HuH-7 (cell line): ENCODE results near the gene ARHGAP15.

Experiments
- DNase-seq: peaks from one replicate; pipeline ENCODE4 v3.0.0; 2011; ENCODE audit warnings: low spot score

The ARHGAP15 gene

GRCh38 chr2:143581134-143581533 is 451.9 kb downstream of the ARHGAP15 start:
- no peak for DNase-seq

GRCh38 chr2:143582046-143582747 is 453.0 kb downstream of the ARHGAP15 start:
- DNase-seq: no peak

DNA sequence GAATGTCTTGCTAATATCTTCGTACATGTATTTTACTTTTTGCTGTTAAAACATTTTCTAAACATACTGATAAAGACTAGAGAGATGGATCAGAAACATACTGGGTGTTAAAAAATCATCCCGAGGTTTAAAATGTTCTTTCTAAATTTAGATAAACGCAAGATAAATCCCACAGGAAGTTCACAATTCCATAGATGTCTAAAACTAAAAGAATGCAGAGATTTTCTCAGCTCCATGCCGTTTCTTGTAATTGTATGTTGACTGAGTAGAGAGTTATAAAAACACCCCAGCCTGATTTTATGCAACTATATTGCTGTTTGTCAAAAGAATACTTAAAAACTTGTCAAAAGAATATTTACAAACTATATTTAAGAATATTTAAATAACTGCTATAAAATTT is 455.7 kb downstream of the ARHGAP15 start:
- DNase-seq: no peak

- DNase-seq: no peak
Observed at GRCh38 chr2:143586119-143586518, 456.9 kb downstream of the ARHGAP15 start.

- DNase-seq: no peak
Observed at GRCh38 chr2:143588746-143589145, 459.5 kb downstream of the ARHGAP15 start.

DNA sequence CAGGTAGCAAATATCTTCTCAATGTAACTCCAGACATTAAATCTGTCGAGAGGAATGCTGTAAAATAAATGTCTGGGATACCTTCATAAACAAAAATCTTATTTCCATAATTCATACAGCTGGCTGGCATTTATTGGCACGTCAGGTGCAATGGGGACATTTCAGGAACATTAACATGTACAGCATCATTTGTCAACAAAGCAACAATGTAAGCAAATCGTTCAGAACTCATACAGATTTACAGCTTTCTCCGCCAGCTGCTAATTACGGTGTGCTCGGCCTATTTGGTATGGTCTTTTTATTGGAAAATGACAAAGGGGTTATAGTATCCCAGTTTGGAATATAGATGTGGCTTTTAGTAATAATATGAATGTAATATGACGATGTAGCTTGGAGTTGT is 464.9 kb downstream of the ARHGAP15 start:
- DNase-seq: no peak

GRCh38 chr2:143594745-143595144 is 465.5 kb downstream of the ARHGAP15 start:
- no peak for DNase-seq

GRCh38 chr2:143600116-143600515 is 470.9 kb downstream of the ARHGAP15 start:
- no peak for DNase-seq

GRCh38 chr2:143601828-143602227 is 472.6 kb downstream of the ARHGAP15 start:
- DNase-seq: no peak

GRCh38 chr2:143603035-143603655 is 473.9 kb downstream of the ARHGAP15 start:
- no peak for DNase-seq

GRCh38 chr2:143603846-143604565 is 474.8 kb downstream of the ARHGAP15 start:
- DNase-seq: no peak

DNA sequence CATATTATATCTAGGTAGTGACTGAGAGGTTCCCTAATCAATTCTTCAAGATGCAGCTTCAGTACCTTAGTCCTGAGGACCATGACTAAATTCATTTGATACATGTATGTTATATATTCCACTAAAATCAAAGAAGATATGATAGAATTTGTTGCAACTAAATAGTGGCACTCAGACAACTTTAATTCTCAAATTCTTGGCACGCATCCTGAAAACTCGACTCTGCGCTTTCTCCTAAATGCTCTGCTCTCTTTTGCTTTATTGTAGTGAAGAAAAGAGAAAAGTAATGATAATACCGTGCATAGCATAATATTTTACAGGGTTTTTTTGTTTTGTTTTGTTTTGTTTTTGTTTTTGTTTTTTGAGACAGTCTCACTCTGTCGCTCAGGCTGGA is 475.3 kb downstream of the ARHGAP15 start:
- DNase-seq: no peak

DNA sequence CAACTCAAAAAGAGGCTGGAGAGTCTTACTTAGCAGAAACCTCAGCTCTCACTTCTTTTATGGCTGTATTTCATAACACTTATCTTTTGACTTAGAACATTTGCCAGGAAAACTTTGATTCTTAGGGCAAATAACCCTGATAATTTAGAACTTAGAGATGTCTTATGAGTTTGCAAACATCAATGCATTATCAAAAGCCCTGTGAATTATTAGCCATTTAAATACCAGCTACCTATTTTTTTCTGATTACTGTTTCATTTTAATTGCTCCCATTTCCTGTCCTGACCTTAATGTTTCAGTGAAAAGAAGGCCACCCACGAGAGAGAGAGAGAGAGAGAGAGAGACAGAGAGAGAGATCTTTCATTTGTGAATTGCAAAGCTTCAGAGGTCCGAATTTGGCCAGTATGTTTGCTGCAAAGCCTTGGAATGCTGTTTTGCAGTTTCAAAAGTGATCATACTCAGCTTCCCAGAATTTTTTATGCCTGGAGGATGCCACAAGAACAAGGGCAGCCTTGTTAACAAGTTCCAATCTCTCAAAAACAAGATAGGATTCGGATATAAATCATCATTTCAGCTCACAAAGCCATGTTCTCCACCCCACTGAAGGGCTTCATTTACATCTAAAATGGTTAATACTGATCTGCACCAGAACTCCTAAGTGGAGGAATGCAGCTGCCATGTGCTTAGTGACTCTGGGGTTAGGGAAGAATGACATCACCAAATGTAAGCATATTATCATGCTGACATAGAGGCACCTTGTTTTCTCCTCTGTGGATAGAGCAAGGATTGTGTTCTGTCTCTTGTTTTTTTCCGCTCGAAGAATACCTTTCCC is 478.2 kb downstream of the ARHGAP15 start:
- no peak for DNase-seq

DNA sequence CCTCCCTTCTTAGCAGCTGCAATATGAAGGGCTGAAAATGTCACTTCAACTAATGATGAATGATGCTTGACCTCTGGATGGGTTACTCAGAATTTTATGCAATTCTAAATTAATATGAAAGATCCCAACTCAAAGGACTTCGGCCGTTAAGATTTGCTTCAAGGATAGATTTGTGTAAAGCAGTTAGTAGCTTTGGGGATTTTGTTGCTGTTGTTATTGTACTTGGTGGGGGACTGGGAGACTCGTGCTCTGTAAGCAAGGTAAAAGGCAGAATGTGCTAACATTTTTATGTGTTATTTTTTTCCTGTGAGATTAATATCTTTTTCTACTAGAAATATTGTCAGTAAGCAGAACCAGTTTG is 478.8 kb downstream of the ARHGAP15 start:
- no peak for DNase-seq

GRCh38 chr2:143608758-143609157 is 479.5 kb downstream of the ARHGAP15 start:
- no peak for DNase-seq

- DNase-seq: no peak
Observed at GRCh38 chr2:143611336-143611735, 482.1 kb downstream of the ARHGAP15 start.

DNA sequence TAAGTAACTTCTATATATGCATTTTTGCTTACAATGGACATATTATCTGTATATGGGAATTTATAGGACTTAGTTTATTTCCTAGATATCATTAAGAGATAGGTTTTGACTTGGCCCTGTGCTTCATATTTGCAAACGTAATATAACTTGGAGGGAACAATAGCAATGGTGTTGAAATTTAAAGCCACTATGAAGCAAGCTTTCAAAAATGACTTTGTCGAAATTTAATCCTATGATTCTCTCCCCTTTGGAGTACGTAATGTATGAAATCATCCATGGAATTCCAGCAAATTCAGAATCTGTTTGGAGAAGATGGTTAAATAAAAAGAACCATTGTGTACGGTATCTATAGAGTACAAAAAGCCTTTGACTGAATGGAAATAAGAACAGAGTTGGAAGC is 486.3 kb downstream of the ARHGAP15 start:
- DNase-seq: no peak

GRCh38 chr2:143616452-143616851 is 487.2 kb downstream of the ARHGAP15 start:
- DNase-seq: no peak

DNA sequence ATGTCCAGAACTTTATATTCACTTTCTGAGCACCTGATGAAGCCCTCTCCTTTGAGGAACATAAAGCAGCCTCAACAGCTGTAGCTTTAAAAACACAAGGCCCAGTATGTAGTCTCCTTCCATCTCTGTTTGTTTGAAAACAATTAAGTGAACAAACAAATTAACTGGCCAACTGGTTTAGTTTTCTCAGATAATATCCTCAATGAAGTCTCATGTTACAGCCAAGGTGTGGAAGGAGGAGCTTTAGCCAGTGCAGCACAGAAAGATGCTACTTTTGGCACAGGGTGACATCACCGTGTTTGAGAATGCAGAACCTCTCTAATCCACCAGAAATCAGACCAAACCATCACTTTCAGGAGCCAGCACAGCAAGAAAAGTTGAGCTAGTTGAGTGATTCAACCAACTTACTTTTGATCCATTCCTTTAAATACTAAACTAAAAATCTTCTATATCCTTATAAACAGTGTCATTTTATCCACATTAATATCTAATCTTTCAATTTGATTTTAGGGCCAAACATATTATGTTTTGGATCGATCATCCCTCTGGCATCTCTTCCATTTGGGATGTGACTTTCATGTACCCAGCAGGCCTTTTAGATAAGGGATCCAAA is 488.7 kb downstream of the ARHGAP15 start:
- no peak for DNase-seq

DNA sequence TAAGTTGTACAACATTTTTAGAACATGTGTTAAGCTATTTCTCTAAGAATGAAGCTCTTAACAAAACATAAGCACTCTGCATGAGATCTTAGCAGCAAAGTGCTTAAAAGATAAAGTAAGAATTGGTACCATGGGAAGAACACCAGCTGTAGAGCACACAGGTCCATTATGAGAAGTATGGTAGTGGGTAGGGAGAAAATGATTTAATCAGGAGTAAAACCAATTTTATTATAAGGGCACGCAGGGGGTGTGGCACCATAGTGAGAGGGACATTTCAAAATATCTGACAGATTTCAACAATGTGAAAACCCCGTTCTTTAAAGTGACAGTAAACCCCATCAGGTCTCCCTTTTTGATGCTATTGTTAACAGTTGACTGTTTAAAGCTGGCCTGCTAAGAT is 492.9 kb downstream of the ARHGAP15 start:
- no peak for DNase-seq

- no peak for DNase-seq
Observed at GRCh38 chr2:143623231-143623908, 494.2 kb downstream of the ARHGAP15 start.

DNA sequence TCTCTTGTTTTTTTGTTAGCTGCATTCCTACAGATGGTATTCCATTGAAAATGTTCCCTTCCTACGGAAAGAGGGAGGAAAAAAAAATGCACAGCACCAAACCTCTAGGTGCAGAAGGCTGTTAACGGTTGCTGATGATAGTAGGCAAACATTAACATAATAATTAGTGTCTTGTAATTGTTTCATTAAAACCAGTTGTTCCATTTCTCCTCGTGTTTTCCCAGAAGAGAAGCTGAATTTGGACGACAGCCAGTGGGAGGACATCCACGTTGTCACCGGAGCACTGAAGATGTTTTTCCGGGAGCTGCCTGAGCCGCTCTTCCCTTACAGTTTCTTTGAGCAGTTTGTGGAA is 494.7 kb downstream of the ARHGAP15 start:
- DNase-seq: no peak
